Gastroesophageal sphincter (tissue), 4 donors: ENCODE measurements around the gene MRTO4. TPM values are rescaled to one million over a fixed set of nuclear protein-coding genes. Genes with fewer than 3 reads are reported as not detected.
"Not testable (repeated sequence)": the region's sequence is repeated elsewhere in the genome, so short reads cannot be mapped to it uniquely, and the experiment has no call there.

Experiments
- ATAC-seq: fragments of 150-250 bp; one replicate; pipeline ENCODE4 v1.9.1; 2016; ENCODE audit warnings: mild to moderate bottlenecking, moderate library complexity
- H3K27ac ChIP-seq, 4 donors: fragments of 200-600 bp; sonication (generic) in 3 of 4; 1 replicate in 3 of 4; 2 replicates in 1 of 4; pipeline ENCODE4 v1.5.1; 2016 to 2019
- H3K27me3 ChIP-seq: fragments of 200-600 bp; sonication (generic); one replicate; pipeline ENCODE4 v1.5.1; 2019
- H3K36me3 ChIP-seq, 2 donors: fragments of 200-600 bp; sonication (generic); one replicate each; pipeline ENCODE4 v1.5.1; 2019; ENCODE audit warnings: control low read depth in 1 of 2
- H3K4me1 ChIP-seq, 3 donors: fragments of 200-600 bp; sonication (generic); 1 replicate in 2 of 3; 2 replicates in 1 of 3; pipeline ENCODE4 v1.5.1; 2016 to 2019; ENCODE audit warnings: control low read depth in 2 of 3
- H3K4me3 ChIP-seq, 2 donors: fragments of 200-600 bp; sonication (generic); one replicate each; pipeline ENCODE4 v1.5.1; 2019; ENCODE audit warnings: mild to moderate bottlenecking in 1 of 2, moderate library complexity in 1 of 2
- H3K9me3 ChIP-seq, 3 donors: fragments of 200-600 bp; sonication (generic); one replicate each; pipeline ENCODE4 v1.5.1; 2017 to 2019; ENCODE audit warnings: control low read depth in 2 of 3
- EP300 ChIP-seq: sonication (generic); formaldehyde crosslinking; IDR thresholded peaks from one replicate; pipeline ENCODE4 v1.6.1; 2017; ENCODE audit warnings: antibody characterized with exemption, mild to moderate bottlenecking
- POLR2A ChIP-seq, 2 donors: fragments of 450-650 bp; IDR thresholded peaks; one replicate each; pipeline ENCODE4 v1.6.1; 2017; ENCODE audit warnings: antibody characterized with exemption in 2 of 2, mild to moderate bottlenecking in 2 of 2, moderate library complexity in 1 of 2
- POLR2AphosphoS5 ChIP-seq: sonication (generic); formaldehyde crosslinking; IDR thresholded peaks from one replicate; pipeline ENCODE4 v1.6.1; 2017; ENCODE audit warnings: antibody characterized with exemption
- WGBS, 2 donors: methylation state at CpG; one replicate each; pipeline ENCODE4 v1.1.5; 2018; ENCODE audit warnings: low coverage in 1 of 2; 5-methylcytosine and 5-hydroxymethylcytosine counted together
- total RNA-seq, 4 donors: library from RNA; depleted of rRNA; stranded (reverse); fragments of >200 nt; gene quantifications; one replicate each; pipeline ENCODE4 v1.1.0, GENCODE V29; 2016
- TF ChIP-seq, protein P1 (sequence below), 4 experiments: fragments of 200-600 bp in 2 of 4; fragments of 450-650 bp in 2 of 4; sonication (generic) in 1 of 4; IDR thresholded peaks; one replicate each; pipeline ENCODE4 v1.5.1; 2017 to 2019; ENCODE audit warnings: antibody characterized with exemption in 4 of 4, mild to moderate bottlenecking in 2 of 4, moderate library complexity in 2 of 4

Gene MRTO4
- total RNA-seq, 4 donors from 2014 or later: 12.5 to 28.5 (median 19.7) TPM

DNA sequence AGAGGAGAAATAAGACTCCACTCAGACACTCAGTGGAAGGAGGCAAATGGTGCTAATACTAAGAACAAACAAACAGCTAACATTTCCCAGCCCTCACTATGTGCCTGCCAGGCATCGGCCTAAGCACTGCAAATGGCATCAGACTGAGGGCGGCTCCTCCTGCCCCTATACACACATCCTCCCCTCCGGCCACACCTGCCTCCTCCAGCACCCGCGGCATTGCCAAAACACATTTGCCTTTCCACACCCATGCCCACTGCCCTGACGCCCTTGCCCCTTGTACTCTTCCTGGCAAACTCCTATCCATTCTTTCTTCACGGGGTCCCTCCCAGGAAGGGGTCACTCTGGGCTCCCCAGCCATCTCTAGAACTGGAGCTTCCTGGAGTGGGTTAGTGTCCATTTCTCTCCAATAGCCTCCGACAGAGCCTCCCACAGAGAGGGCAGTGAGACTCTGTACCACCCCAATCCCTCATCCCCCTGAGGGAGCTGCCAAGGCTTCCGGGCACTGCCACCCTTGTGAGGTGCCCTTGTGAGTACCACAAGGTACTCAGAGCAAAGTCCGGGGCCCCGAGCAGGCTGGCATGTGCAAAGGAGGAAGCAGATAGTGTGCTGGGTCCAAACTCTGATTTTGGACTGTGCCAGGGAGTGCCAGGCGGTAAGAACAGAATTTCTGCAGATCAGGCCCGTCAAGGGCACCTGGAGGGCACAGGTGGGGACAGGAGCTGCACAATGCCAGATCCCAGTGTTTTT lies 36.0 kb downstream of the MRTO4 start:
- Histone ChIP-seq H3K4me3 (no peak overlapping the region), H3K36me3 (peaks cover 0 to 20% of the 10 kb centered on the region in 2 donors), H3K4me1 (peaks cover 0 to 13% (median 4%) of the 10 kb centered on the region in 3 donors), H3K9me3 (no peaks in the 10 kb centered on the region), H3K27me3 (no peaks in the 10 kb centered on the region), H3K27ac (no peak overlapping the region)
- 90 to 93% methylated on average over 3 to 7 of the region's 13 CpGs for WGBS, 2 donors
- no peak for ATAC-seq
- TF ChIP-seq EP300 (no peak), POLR2AphosphoS5 (no peak), POLR2A (IDR thresholded peaks at IDR 0.05) (no peak)
- TF ChIP-seq, protein P1, sequence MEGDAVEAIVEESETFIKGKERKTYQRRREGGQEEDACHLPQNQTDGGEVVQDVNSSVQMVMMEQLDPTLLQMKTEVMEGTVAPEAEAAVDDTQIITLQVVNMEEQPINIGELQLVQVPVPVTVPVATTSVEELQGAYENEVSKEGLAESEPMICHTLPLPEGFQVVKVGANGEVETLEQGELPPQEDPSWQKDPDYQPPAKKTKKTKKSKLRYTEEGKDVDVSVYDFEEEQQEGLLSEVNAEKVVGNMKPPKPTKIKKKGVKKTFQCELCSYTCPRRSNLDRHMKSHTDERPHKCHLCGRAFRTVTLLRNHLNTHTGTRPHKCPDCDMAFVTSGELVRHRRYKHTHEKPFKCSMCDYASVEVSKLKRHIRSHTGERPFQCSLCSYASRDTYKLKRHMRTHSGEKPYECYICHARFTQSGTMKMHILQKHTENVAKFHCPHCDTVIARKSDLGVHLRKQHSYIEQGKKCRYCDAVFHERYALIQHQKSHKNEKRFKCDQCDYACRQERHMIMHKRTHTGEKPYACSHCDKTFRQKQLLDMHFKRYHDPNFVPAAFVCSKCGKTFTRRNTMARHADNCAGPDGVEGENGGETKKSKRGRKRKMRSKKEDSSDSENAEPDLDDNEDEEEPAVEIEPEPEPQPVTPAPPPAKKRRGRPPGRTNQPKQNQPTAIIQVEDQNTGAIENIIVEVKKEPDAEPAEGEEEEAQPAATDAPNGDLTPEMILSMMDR (IDR thresholded peaks at IDR 0.05): no peak

DNA sequence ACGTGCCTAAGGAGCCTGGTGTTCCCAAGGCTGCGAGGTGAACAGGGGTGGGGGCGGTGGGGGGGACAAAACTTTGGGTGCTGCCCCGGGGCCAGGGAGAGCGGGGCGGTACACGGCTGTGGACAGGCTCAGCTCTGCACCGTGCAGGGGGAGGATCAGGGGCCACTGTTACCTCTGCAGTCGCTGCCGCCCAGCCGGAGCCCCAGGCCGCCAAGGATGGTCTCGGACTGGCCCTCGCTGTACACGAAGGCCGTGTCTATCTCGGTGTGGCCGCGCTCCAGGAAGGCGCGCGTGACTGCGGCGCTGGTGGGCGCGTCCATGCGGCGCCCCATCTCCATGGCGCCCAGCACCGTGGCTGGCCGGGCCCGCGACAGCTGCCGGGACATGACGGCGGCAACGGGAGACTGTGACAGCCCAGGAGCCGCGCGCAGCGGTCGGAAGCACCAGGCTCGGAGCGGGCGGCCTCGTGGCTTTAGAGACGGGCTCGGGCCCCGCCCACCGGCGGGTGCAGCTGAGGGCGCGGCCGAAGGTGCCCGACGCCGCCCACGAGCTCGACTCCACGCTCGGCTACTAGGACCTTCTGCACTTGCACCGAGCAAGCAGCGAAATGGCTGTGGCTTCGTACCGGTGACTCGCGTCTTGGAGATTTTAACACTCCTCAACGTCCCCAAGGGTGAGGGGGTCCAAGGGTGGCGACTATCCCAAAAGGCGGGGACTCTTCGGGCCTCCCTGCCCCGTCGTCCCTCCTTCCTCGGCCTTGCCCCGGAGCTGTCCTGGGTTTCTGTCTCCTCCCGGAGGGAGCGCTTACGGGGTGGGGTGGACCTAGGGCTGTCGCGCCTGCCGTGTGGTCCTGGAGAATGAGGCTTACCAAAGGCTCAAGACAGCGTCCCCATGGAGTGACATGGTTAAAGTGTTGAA lies 37.0 kb downstream of the MRTO4 start, which contains the start of gene AKR7A3:
Gene AKR7A3 (minus strand): TSS at position 447 of the 918 bp plus-strand sequence. CDS start 61 bp downstream, at position 386.
- H3K36me3 ChIP-seq: peaks cover 0 to 17% of the 10 kb centered on the region in 2 donors
- H3K4me1 ChIP-seq: peaks cover 0 to 13% (median 4%) of the 10 kb centered on the region in 3 donors
- not testable (repeated sequence) for H3K9me3 ChIP-seq, H3K27ac ChIP-seq, H3K27me3 ChIP-seq
- peak; percentile 87 for ATAC-seq
- peak within 1 kb of the TSS; percentile 20 to 50 for H3K4me3 ChIP-seq
- WGBS, 2 donors: no CpG with 5 or more reads among the region's 82 CpGs

DNA sequence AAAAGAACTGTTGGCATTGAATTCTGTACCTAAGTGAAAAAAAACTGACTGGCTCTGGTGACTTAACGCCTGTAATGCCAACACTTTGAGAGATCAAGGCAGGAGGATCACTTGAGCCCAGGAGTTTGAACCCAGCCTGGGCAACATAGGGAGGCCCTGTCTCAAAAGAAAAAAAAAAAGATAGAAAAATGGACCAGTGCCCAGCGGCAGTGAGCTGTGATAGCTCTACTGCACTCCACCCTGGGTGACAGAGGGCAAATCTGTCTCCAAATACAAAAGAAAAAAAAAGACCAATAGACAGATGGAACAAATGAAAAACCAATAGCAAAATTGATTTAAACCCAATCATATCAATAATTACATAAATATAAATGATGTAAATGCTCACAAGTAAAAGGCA lies 37.6 kb downstream of the MRTO4 start:
- Histone ChIP-seq H3K27me3 (no peaks in the 10 kb centered on the region), H3K4me1 (peaks cover 0 to 13% (median 4%) of the 10 kb centered on the region in 3 donors), H3K36me3 (peaks cover 0 to 17% of the 10 kb centered on the region in 2 donors), H3K9me3 (peaks cover 0 to 6% (median 0%) of the 10 kb centered on the region in 3 donors), H3K4me3 (peak overlapping the region; percentile 20 to 50), H3K27ac (no peak overlapping the region)
- WGBS, 2 donors: 54% methylated on average over 1 of the region's 2 CpGs; no CpG with 5 or more reads in 1 of the 2 donors
- ATAC-seq: no peak
- no peak for TF ChIP-seq POLR2A (IDR thresholded peaks at IDR 0.05)
- TF ChIP-seq, protein P1 (IDR thresholded peaks at IDR 0.05): no peak
- no peak for TF ChIP-seq POLR2AphosphoS5
- TF ChIP-seq EP300: no peak

DNA sequence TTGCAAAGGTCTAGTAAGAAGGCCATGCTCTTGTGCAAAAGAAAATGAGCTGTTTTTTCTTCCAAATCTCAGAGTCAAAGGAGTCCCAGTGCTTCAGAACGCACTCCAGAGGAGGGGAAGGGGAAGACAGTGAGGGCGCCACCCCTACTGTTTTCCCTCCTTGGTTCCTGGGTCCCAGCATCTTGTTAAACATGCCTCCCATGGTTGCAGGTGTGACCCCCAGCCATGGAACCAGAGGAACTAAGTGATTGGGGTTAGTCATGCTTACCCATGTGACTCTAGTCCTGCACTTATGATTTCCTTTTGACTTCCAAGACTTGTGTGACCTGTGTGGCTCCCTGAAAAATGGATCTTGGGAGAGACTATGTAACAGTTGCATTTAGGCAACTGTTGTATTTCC lies 43.0 kb downstream of the MRTO4 start:
- WGBS, 2 donors: 70 to 85% methylated on average over 2 of the region's 2 CpGs
- Histone ChIP-seq H3K36me3 (peaks cover 0 to 27% of the 10 kb centered on the region in 2 donors), H3K4me1 (no peaks in the 10 kb centered on the region), H3K27me3 (no peaks in the 10 kb centered on the region), H3K27ac (no peak overlapping the region), H3K9me3 (peaks cover 0 to 20% (median 0%) of the 10 kb centered on the region in 3 donors), H3K4me3 (no peak overlapping the region)
- TF ChIP-seq POLR2AphosphoS5: no peak
- TF ChIP-seq POLR2A (IDR thresholded peaks at IDR 0.05): no peak
- TF ChIP-seq EP300: no peak
- TF ChIP-seq, protein P1 (IDR thresholded peaks at IDR 0.05): no peak
- no peak for ATAC-seq

DNA sequence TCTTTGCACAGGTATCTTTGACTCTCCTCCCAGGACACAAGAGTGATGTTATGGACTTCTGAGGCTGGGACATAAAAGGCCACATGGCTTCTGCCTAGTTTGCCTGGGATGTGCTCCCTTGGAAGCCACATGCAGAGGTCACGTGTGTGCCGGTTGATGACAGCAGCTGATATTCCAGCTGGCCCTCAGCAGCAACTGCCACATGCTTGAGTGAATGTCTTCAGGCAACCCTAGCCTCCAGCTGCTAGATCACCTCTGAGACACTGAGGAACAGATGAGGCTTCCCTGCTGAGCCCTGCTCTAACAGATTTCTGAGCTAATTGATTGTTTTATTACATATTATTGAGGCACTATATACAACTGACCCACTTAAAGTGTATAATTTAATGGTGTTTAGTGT lies 48.6 kb downstream of the MRTO4 start:
- whole genome bisulfite sequencing, 2 donors: 50% methylated on average over 1 of the region's 2 CpGs; no CpG with 5 or more reads in 1 of the 2 donors
- no peak for ATAC-seq
- no peaks in the 10 kb centered on the region for H3K27me3 ChIP-seq

DNA sequence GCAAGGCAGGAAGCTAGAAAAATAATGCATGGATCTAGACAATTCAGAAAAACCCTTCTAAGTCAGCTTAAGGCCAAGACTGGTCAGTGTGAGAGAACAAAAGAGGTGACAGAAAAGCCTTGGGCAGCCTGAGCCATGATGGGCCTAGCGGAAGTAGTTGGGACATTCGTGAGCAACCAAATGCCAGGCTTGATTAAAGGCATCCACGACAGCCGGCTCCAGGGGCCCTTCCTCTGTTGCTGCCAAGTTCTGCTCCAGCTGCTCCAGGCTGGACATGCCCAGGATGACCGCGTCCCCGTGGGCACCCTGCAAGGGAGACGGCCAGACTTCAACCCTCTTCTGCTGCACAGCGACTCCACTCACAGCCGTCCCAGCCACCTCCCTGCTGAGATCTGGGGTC lies 52.5 kb downstream of the MRTO4 start:
- not testable (repeated sequence) for H3K4me1 ChIP-seq, H3K9me3 ChIP-seq, H3K27ac ChIP-seq, H3K4me3 ChIP-seq, H3K27me3 ChIP-seq, ATAC-seq
- WGBS, 2 donors: 81 to 86% methylated on average over 2 to 4 of the region's 10 CpGs
- H3K36me3 ChIP-seq: peaks cover 0 to 79% of the 10 kb centered on the region in 2 donors

More for the DNA sequence above, 48.6 kb downstream of the MRTO4 start:
- H3K4me1 ChIP-seq: no peaks in the 10 kb centered on the region
- H3K27ac ChIP-seq: no peak overlapping the region
- TF ChIP-seq EP300 (no peak), POLR2AphosphoS5 (no peak), POLR2A (IDR thresholded peaks at IDR 0.05) (no peak)
- TF ChIP-seq, protein P1 (IDR thresholded peaks at IDR 0.05): no peak
- H3K36me3 ChIP-seq: peaks cover 0 to 56% of the 10 kb centered on the region in 2 donors
- no peak overlapping the region for H3K4me3 ChIP-seq
- H3K9me3 ChIP-seq: peaks cover 0 to 4% (median 0%) of the 10 kb centered on the region in 3 donors
